GM21723 (cell line): ENCODE results near the gene SCN7A.

Experiments
- ATAC-seq: cut with Tn5 transposase; IDR thresholded peaks from one replicate; pipeline ENCODE4 v1.9.1; 2021; ENCODE audit warnings: mild to moderate bottlenecking, moderate library complexity; ENCODE audit not compliant: unreplicated experiment

The SCN7A gene

GRCh38 chr2:166494140-166494624 lies at the start of gene SCN7A:
SCN7A (minus strand) TSS chr2:166494249; CDS start chr2:166477696, 16,553 bp downstream.
- no peak for ATAC-seq

- ATAC-seq: peak; percentile 92
These were observed 45.5 kb upstream of the SCN7A start for GRCh38 chr2:166539340-166540162.

- no peak for ATAC-seq
These were observed 42.1 kb upstream of the SCN7A start for GRCh38 chr2:166536111-166536510.

GRCh38 chr2:166521155-166521554 lies 27.1 kb upstream of the SCN7A start:
- no peak for ATAC-seq

GRCh38 chr2:166520604-166521003 lies 26.6 kb upstream of the SCN7A start:
- no peak for ATAC-seq

- ATAC-seq: no peak
These were observed 25.4 kb upstream of the SCN7A start for GRCh38 chr2:166519391-166519962.

GRCh38 chr2:166518634-166519390 lies 24.8 kb upstream of the SCN7A start:
- ATAC-seq: no peak

- no peak for ATAC-seq
These were observed 23.5 kb upstream of the SCN7A start for GRCh38 chr2:166517533-166518061.

- no peak for ATAC-seq
These were observed 22.8 kb upstream of the SCN7A start for GRCh38 chr2:166516712-166517303.

- no peak for ATAC-seq
These were observed 19.9 kb upstream of the SCN7A start for GRCh38 chr2:166513952-166514351.

- no peak for ATAC-seq
These were observed 5.2 kb upstream of the SCN7A start for GRCh38 chr2:166499281-166499680.

- no peak for ATAC-seq
These were observed 2.6 kb downstream of the SCN7A start for GRCh38 chr2:166491461-166491860.

GRCh38 chr2:166487171-166487570 lies 6.9 kb downstream of the SCN7A start:
- no peak for ATAC-seq

GRCh38 chr2:166485558-166486178 lies 8.4 kb downstream of the SCN7A start:
- ATAC-seq: no peak

GRCh38 chr2:166472332-166472731 lies 21.7 kb downstream of the SCN7A start:
- no peak for ATAC-seq

- no peak for ATAC-seq
These were observed 25.7 kb downstream of the SCN7A start for GRCh38 chr2:166468124-166469024.

- no peak for ATAC-seq
These were observed 29.9 kb downstream of the SCN7A start for GRCh38 chr2:166464187-166464586.

- ATAC-seq: no peak
These were observed 30.4 kb downstream of the SCN7A start for GRCh38 chr2:166463640-166464039.

GRCh38 chr2:166458674-166459073 lies 35.4 kb downstream of the SCN7A start:
- no peak for ATAC-seq
